Endothelial cell (in vitro differentiated cells): ENCODE results near the gene PDE4B. TPM values are rescaled to one million over a fixed set of nuclear protein-coding genes. Genes with fewer than 3 reads are reported as not detected.

Source experiments
- DNase-seq: peaks from one replicate; pipeline ENCODE4 v3.0.0; 2021; ENCODE audit warnings: low spot score
- H3K27ac Mint-ChIP-seq: one replicate; pipeline ENCODE4 v1.8.0; 2021; ENCODE audit warnings: mixed read lengths, inconsistent platforms; ENCODE audit not compliant: unreplicated experiment
- H3K27me3 Mint-ChIP-seq: one replicate; pipeline ENCODE4 v1.8.0; 2021; ENCODE audit warnings: mild to moderate bottlenecking, moderate library complexity, mixed read lengths, inconsistent platforms; ENCODE audit not compliant: unreplicated experiment
- H3K36me3 Mint-ChIP-seq: one replicate; pipeline ENCODE4 v1.8.0; 2021; ENCODE audit warnings: mild to moderate bottlenecking, low read depth, mixed read lengths, inconsistent platforms; ENCODE audit not compliant: unreplicated experiment
- H3K4me1 Mint-ChIP-seq: one replicate; pipeline ENCODE4 v1.8.0; 2021; ENCODE audit warnings: mild to moderate bottlenecking, mixed read lengths, inconsistent platforms; ENCODE audit not compliant: unreplicated experiment
- H3K4me3 Mint-ChIP-seq: one replicate; pipeline ENCODE4 v1.8.0; 2021; ENCODE audit warnings: mild to moderate bottlenecking, mixed read lengths, inconsistent platforms; ENCODE audit not compliant: unreplicated experiment
- H3K9me3 Mint-ChIP-seq: one replicate; pipeline ENCODE4 v1.8.0; 2021; ENCODE audit warnings: mixed read lengths, inconsistent platforms; ENCODE audit not compliant: unreplicated experiment
- CTCF ChIP-seq: fragments of 200-600 bp; sonication (generic); IDR thresholded peaks from one replicate; pipeline ENCODE4 v1.5.0; 2021; ENCODE audit warnings: antibody characterized with exemption; ENCODE audit not compliant: unreplicated experiment
- total RNA-seq: library from RNA; stranded (reverse); fragmentation: NEBNext Ultra II Directional; extraction: Animal tissue kit (Norgen Biotek cat#: 25700); gene quantifications from one replicate; pipeline ENCODE4 v1.2.1, GENCODE V29; 2021; ENCODE audit not compliant: unreplicated experiment

PDE4B gene
- total RNA-seq, 1 donor from 2014 or later, result 45.6 TPM

GRCh38 chr1:65897485-65897884 lies 104.8 kb downstream of the PDE4B start:
- Mint-ChIP-seq H3K9me3 (no peaks in the 10 kb centered on the region), H3K4me1 (no peaks in the 10 kb centered on the region), H3K36me3 (no peaks in the 10 kb centered on the region), H3K4me3 (no peak overlapping the region), H3K27me3 (no peaks in the 10 kb centered on the region), H3K27ac (no peak overlapping the region)
- DNase-seq, result no peak
- no peak for TF ChIP-seq CTCF

GRCh38 chr1:65904681-65905083 lies 112.0 kb downstream of the PDE4B start:
- no peak for TF ChIP-seq CTCF
- Mint-ChIP-seq H3K4me1 (peaks cover 6% of the 10 kb centered on the region), H3K27ac (no peak overlapping the region), H3K4me3 (no peak overlapping the region), H3K36me3 (no peaks in the 10 kb centered on the region), H3K9me3 (no peaks in the 10 kb centered on the region), H3K27me3 (no peaks in the 10 kb centered on the region)
- no peak for DNase-seq

GRCh38 chr1:65910432-65910831 lies 117.7 kb downstream of the PDE4B start:
- H3K27ac Mint-ChIP-seq, result no peak overlapping the region
- H3K4me3 Mint-ChIP-seq, result no peak overlapping the region
- H3K36me3 Mint-ChIP-seq, result no peaks in the 10 kb centered on the region
- peaks cover 4% of the 10 kb centered on the region for H3K4me1 Mint-ChIP-seq
- H3K27me3 Mint-ChIP-seq, result peaks cover 1% of the 10 kb centered on the region
- DNase-seq, result no peak
- no peaks in the 10 kb centered on the region for H3K9me3 Mint-ChIP-seq
- no peak for TF ChIP-seq CTCF

GRCh38 chr1:65911679-65912078 lies 119.0 kb downstream of the PDE4B start:
- peaks cover 3% of the 10 kb centered on the region for H3K4me1 Mint-ChIP-seq
- H3K36me3 Mint-ChIP-seq, result no peaks in the 10 kb centered on the region
- no peak for TF ChIP-seq CTCF
- no peak overlapping the region for H3K4me3 Mint-ChIP-seq
- H3K9me3 Mint-ChIP-seq, result no peaks in the 10 kb centered on the region
- no peak for DNase-seq
- H3K27me3 Mint-ChIP-seq, result peaks cover 1% of the 10 kb centered on the region
- no peak overlapping the region for H3K27ac Mint-ChIP-seq

- DNase-seq, result no peak
- no peaks in the 10 kb centered on the region for H3K27me3 Mint-ChIP-seq
- H3K27ac Mint-ChIP-seq, result no peak overlapping the region
- H3K36me3 Mint-ChIP-seq, result no peaks in the 10 kb centered on the region
- no peak for TF ChIP-seq CTCF
- H3K4me1 Mint-ChIP-seq, result no peaks in the 10 kb centered on the region
- no peak overlapping the region for H3K4me3 Mint-ChIP-seq
- no peaks in the 10 kb centered on the region for H3K9me3 Mint-ChIP-seq
Measured at GRCh38 chr1:65918564-65918963, 125.9 kb downstream of the PDE4B start.
